ENCODE results near the gene SLC16A7.

DNA sequence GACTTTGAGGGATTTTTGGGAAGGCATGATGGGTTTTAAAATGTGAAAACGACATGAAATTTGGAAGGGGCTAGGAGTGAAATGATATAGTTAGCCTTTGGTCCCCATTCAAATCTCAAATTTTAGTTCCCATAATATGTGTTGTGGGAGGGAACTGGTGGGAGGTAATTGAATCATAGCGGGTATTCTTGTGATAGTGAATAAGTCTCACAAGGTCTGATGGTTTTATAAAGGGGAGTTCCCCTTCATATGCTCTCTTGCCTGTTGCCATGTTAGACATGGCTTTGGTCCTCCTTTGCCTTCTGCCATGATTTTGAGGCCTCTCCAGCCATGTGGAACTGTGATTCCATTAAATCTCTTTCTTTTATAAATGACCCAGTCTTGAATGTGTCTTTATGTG is 72.8 kb downstream of the SLC16A7 start:
- TF ChIP-seq, protein P1, sequence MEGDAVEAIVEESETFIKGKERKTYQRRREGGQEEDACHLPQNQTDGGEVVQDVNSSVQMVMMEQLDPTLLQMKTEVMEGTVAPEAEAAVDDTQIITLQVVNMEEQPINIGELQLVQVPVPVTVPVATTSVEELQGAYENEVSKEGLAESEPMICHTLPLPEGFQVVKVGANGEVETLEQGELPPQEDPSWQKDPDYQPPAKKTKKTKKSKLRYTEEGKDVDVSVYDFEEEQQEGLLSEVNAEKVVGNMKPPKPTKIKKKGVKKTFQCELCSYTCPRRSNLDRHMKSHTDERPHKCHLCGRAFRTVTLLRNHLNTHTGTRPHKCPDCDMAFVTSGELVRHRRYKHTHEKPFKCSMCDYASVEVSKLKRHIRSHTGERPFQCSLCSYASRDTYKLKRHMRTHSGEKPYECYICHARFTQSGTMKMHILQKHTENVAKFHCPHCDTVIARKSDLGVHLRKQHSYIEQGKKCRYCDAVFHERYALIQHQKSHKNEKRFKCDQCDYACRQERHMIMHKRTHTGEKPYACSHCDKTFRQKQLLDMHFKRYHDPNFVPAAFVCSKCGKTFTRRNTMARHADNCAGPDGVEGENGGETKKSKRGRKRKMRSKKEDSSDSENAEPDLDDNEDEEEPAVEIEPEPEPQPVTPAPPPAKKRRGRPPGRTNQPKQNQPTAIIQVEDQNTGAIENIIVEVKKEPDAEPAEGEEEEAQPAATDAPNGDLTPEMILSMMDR (conservative IDR thresholded peaks at IDR 0.05; ENCODE audit: low read length), result no peak
- TF ChIP-seq EZH2phosphoT487 (IDR thresholded peaks at IDR 0.05; ENCODE audit: borderline replicate concordance, low read depth, low read length), result no peak

Data from OCI-LY7 (cell line).